HG02981 (cell line): ENCODE results near the gene PATL2.
"Not testable (repeated sequence)": the region's sequence is repeated elsewhere in the genome, so short reads cannot be mapped to it uniquely, and the experiment has no call there.

Experiments used
- ATAC-seq: cut with Tn5 transposase; IDR thresholded peaks from one replicate; pipeline ENCODE4 v1.9.1; 2021; ENCODE audit warnings: mild to moderate bottlenecking, moderate library complexity; ENCODE audit not compliant: unreplicated experiment

PATL2 gene

GRCh38 chr15:44720000-44720435 lies 8.9 kb upstream of the PATL2 start:
- not testable (repeated sequence) for ATAC-seq

DNA sequence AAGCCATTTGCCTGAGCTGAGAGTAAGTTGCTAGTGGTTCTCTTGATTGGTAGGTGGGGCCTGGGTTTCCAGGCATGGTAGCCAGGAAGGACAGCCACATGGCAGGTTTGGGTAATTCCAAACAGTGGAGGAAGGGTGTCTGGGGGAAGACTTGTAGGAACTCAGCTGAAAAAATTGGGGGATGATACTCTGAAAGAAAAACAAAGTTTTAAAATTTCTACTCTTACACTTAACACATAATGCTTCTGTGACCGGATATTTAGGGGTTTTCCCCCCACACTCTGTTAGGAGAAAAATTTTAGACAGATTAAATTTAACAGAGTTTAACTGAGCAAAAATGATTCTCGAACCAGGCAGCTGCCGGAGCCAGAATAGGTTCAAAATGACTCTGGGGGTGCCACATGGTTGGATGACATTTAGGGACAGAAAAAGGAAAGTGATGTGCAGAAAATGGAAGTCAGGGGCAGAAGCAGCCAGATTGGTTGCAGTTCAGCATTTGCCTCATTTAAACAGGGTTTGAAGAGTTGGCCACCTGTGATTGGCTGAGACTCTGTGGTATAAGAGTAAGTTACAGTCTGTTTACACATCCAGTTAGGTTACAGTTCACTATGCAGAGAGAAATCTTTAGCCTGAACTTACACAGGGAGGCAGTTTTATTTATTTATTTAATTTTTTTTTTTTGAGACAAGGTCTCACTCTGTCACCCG lies 8.3 kb upstream of the PATL2 start:
- ATAC-seq = peak; percentile 39

- ATAC-seq = no peak
These were observed 7.8 kb upstream of the PATL2 start for GRCh38 chr15:44718927-44719292.

DNA sequence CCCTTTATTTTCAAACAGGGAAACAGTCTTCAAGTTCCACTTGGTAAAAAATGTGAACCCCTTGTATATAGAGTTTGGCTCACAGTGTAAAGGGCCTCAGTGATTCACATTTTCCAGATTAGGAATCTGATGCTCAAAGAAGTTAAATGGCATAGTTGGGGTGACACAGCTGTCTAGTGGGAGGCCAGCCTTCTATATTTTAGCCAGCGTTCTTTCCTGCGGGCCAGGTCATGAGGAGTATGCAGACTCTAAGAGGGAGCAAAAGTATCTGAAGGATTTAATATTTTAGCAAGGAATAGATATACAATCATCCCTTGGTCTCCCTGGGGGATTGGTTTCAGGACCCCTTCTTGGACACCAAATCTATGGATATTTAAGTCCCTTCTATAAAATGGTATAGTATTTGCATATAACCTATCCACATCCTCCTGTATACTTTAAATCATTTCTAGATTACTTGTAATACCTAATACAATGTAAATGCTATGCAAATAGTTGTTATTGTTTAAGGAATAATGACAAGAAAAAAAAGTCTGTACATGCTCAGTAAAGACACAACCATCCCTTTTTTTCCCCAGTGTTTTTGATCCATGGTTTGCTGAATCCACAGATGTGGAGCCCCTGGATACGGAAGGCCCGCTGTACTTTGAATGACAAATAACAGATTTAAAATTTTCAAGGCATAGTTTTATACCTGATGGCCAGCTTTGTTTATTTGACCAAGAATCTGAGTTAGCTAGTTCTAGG lies 7.2 kb upstream of the PATL2 start:
- ATAC-seq = no peak

- ATAC-seq = no peak
These were observed 6.0 kb upstream of the PATL2 start for GRCh38 chr15:44716983-44717602.

GRCh38 chr15:44715797-44716334 lies 4.7 kb upstream of the PATL2 start:
- no peak for ATAC-seq

- no peak for ATAC-seq
These were observed 4.1 kb upstream of the PATL2 start for GRCh38 chr15:44715142-44715796.

- ATAC-seq = no peak
These were observed 2.2 kb upstream of the PATL2 start for GRCh38 chr15:44713006-44713966.

- no peak for ATAC-seq
These were observed 1.4 kb upstream of the PATL2 start for GRCh38 chr15:44712346-44713005.

- peak; percentile 8 for ATAC-seq
These were observed 721 bp upstream of the PATL2 start for GRCh38 chr15:44711743-44712345.

- no peak for ATAC-seq
These were observed 657 bp downstream of the PATL2 start for GRCh38 chr15:44710236-44711095.

DNA sequence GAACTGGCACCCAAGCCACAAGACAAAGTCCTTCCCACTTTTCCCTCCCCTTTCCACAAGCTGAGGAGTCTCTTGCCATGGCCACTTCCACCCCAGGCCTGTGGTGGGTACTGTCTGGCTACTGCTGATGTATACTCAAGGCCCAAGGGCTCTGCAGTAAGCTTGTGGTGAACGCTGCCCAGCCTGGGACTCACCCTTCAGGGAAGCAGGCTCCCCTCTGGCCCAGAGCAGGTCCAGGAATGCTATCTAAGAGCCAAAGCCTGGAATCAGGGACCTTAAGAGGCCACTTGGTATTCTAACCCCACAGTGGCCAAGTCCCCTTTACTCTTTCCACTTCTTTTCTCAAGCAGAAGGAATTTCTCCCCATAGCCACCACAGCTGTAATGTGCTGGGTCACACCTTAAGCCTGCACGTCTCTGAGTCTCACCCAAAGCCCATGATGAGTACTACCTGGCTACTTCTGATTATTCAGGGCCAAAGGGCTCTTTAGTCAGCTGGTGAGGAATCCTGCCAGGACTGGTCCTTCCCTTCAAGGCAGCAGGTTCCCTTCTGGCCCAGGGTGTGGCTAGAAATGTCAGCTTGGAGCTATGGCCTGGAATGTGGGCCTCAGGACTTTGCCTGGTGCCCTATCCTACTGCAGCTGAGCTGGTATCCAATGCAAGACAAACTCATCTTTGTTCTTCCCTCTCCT lies 4.0 kb downstream of the PATL2 start:
- ATAC-seq = no peak

- no peak for ATAC-seq
These were observed 4.7 kb downstream of the PATL2 start for GRCh38 chr15:44706401-44706800.

DNA sequence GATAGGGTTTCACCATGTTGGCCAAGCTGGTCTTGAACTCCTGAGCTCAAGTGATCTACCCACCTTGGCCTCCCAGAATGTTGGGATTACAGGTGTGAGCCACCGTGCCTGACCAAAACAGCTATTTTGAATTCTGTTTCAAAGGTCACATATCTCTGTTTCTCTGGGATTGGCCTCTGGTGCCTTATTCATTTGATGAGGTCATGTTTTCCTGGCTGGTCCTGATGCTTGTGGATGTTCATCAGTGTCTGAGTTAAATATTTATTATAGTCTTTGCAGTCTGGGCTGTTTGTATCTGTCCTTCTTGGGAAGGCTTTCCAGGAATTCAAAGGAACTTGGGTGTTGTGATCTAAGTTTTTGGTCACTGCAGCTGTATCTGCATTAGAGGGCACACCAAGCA lies 5.1 kb downstream of the PATL2 start:
- no peak for ATAC-seq

- ATAC-seq = not testable (repeated sequence)
These were observed 10.4 kb downstream of the PATL2 start for GRCh38 chr15:44700676-44701075.

- ATAC-seq = no peak
These were observed 12.5 kb downstream of the PATL2 start for GRCh38 chr15:44698641-44699040.

GRCh38 chr15:44697014-44697413 lies 14.1 kb downstream of the PATL2 start:
- ATAC-seq = no peak

GRCh38 chr15:44695294-44695693 lies 15.8 kb downstream of the PATL2 start:
- no peak for ATAC-seq
